Mesendoderm (in vitro differentiated cells): ENCODE data around the gene PDSS1.
A peak's percentile ranks its signal among the peaks of the same experiment; 100 is the strongest.

Experiments used
- DNase-seq: peaks from one replicate; pipeline ENCODE4 v3.0.0; 2013
- H2AK5ac ChIP-seq: 2 replicates; pipeline ENCODE4 v1.6.1; 2013; ENCODE audit warnings: low read length, inconsistent platforms
- H2BK120ac ChIP-seq: 2 replicates; pipeline ENCODE4 v1.6.1; 2013; ENCODE audit warnings: low read depth, mild to moderate bottlenecking, low read length, moderate library complexity, mixed read lengths
- H2BK15ac ChIP-seq: replicated peaks from 2 replicates; pipeline ENCODE4 v1.6.1; 2013; ENCODE audit warnings: low read depth, mild to moderate bottlenecking, moderate library complexity
- H2BK5ac ChIP-seq: 2 replicates; pipeline ENCODE4 v1.6.1; 2013; ENCODE audit warnings: low read length, inconsistent platforms
- H3K18ac ChIP-seq: 2 replicates; pipeline ENCODE4 v1.6.1; 2013; ENCODE audit warnings: mild to moderate bottlenecking, low read length, mixed read lengths
- H3K23ac ChIP-seq: one replicate; pipeline ENCODE4 v1.6.1; 2013; ENCODE audit warnings: low read length
- H3K27ac ChIP-seq: 2 replicates; pipeline ENCODE4 v1.5.1; 2013; ENCODE audit warnings: low read depth, mild to moderate bottlenecking, inconsistent platforms, low read length, moderate library complexity
- H3K27me3 ChIP-seq: 2 replicates; pipeline ENCODE4 v1.6.1; 2013; ENCODE audit warnings: low read length, control low read depth, mild to moderate bottlenecking, inconsistent platforms; ENCODE audit not compliant: insufficient read depth, poor library complexity
- H3K36me3 ChIP-seq: 2 replicates; pipeline ENCODE4 v1.6.1; 2013; ENCODE audit warnings: low read length, inconsistent platforms; ENCODE audit not compliant: control insufficient read depth, insufficient read depth
- H3K4ac ChIP-seq: one replicate; pipeline ENCODE4 v1.6.1; 2013; ENCODE audit warnings: low read depth, mild to moderate bottlenecking, low read length, moderate library complexity
- H3K4me1 ChIP-seq: 2 replicates; pipeline ENCODE4 v1.6.1; 2013; ENCODE audit warnings: low read depth, low read length, inconsistent platforms; ENCODE audit not compliant: control insufficient read depth
- H3K4me2 ChIP-seq: 2 replicates; pipeline ENCODE4 v1.6.1; 2013; ENCODE audit warnings: low read length
- H3K4me3 ChIP-seq: 2 replicates; pipeline ENCODE4 v1.5.1; 2013; ENCODE audit warnings: mild to moderate bottlenecking, low read length
- H3K56ac ChIP-seq: one replicate; pipeline ENCODE4 v1.6.1; 2013; ENCODE audit warnings: low read length
- H3K79me1 ChIP-seq: 2 replicates; pipeline ENCODE4 v1.6.1; 2013; ENCODE audit warnings: low read length, inconsistent platforms
- H3K79me2 ChIP-seq: 2 replicates; pipeline ENCODE4 v1.6.1; 2013; ENCODE audit warnings: mild to moderate bottlenecking, low read length; ENCODE audit not compliant: control insufficient read depth, insufficient read depth
- H3K9ac ChIP-seq: 2 replicates; pipeline ENCODE4 v1.6.1; 2013; ENCODE audit warnings: low read length, inconsistent platforms
- H4K5ac ChIP-seq: one replicate; pipeline ENCODE4 v1.6.1; 2013; ENCODE audit warnings: low read length
- H4K8ac ChIP-seq: one replicate; pipeline ENCODE4 v1.6.1; 2013; ENCODE audit warnings: low read depth, mild to moderate bottlenecking, control low read depth, low read length, moderate library complexity
- WGBS: extraction: QIAGEN DNeasy Blood & Tissue Kit; methylation state at CpG from one replicate; pipeline ENCODE4 v1.1.7; 2013; ENCODE audit warnings: low lambda C conversion rate, missing lambda C conversion rate; ENCODE audit not compliant: insufficient coverage; ENCODE audit errors: extremely low coverage; 5-methylcytosine and 5-hydroxymethylcytosine counted together

PDSS1 gene

DNA sequence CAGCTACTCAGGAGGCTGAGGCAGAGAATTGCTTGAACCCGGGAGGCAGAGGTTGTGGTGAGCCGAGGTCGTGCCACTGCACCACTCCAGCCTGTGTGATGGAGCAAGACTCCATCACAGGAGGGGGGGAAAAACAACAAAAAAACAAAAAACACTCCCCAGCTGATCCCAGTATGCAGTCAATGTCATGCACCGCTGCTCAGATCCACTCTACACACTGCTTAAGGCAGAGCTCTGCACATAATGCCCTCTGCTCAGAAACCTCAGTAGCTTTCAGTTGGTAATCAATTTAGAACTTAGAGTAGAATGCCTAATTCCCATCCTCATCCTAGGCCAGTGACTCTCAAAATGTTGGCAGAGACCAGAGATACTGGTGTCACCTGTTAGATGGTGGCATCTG lies 43.9 kb downstream of the PDSS1 start:
- no peak overlapping the region for H2BK120ac ChIP-seq
- H3K56ac ChIP-seq = no peak overlapping the region
- H3K4ac ChIP-seq = no peak overlapping the region
- H3K79me2 ChIP-seq = no peaks in the 10 kb centered on the region
- H3K9ac ChIP-seq = no peak overlapping the region
- H3K36me3 ChIP-seq = peaks cover 1% of the 10 kb centered on the region
- H2AK5ac ChIP-seq = no peak overlapping the region
- no peaks in the 10 kb centered on the region for H3K27me3 ChIP-seq
- no peak overlapping the region for H3K18ac ChIP-seq
- no peak overlapping the region for H3K27ac ChIP-seq
- no peak overlapping the region for H2BK5ac ChIP-seq
- H3K79me1 ChIP-seq = no peaks in the 10 kb centered on the region
- H4K8ac ChIP-seq = no peak overlapping the region
- H4K5ac ChIP-seq = no peak overlapping the region
- H3K23ac ChIP-seq = no peak overlapping the region
- no peak overlapping the region for H3K4me2 ChIP-seq
- DNase-seq = no peak
- WGBS = no CpG with 5 or more reads among the region's 4 CpGs
- H2BK15ac ChIP-seq = no peak overlapping the region
- H3K4me1 ChIP-seq = no peaks in the 10 kb centered on the region
- no peak overlapping the region for H3K4me3 ChIP-seq

- Histone ChIP-seq H3K4me1 (no peaks in the 10 kb centered on the region), H3K79me2 (no peaks in the 10 kb centered on the region), H3K23ac (no peak overlapping the region), H3K9ac (no peak overlapping the region), H3K4me3 (no peak overlapping the region), H3K56ac (no peak overlapping the region), H3K27ac (no peak overlapping the region), H3K18ac (no peak overlapping the region), H4K5ac (no peak overlapping the region), H3K4me2 (no peak overlapping the region), H2BK120ac (no peak overlapping the region), H3K4ac (no peak overlapping the region), H3K36me3 (peaks cover 1% of the 10 kb centered on the region), H3K79me1 (no peaks in the 10 kb centered on the region), H2BK5ac (no peak overlapping the region), H2AK5ac (no peak overlapping the region), H2BK15ac (no peak overlapping the region), H4K8ac (no peak overlapping the region), H3K27me3 (no peaks in the 10 kb centered on the region)
- WGBS = no CpG with 5 or more reads among the region's 2 CpGs
- no peak for DNase-seq
Observed at GRCh38 chr10:26743091-26743490, 45.6 kb downstream of the PDSS1 start.

DNA sequence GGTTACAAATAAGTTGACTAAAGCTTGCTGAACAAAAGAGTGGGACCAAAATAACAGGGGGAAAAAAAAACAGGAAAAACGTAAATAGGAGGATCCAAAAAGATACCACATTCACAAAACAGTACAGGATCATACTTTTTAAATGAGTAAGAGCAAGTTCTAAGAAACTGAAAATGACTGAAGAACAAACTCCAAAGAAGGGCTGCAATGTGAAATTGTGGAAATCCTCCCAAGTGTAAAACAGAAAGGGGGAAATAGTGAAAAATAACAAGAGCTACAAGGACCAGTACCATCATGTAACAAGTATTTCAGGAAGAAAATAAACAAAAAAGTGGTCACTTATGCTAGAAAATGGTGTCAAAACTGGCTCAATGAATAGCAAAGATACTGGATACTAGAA lies 46.3 kb downstream of the PDSS1 start:
- Histone ChIP-seq H3K36me3 (peaks cover 1% of the 10 kb centered on the region), H3K18ac (no peak overlapping the region), H2BK5ac (no peak overlapping the region), H2BK15ac (no peak overlapping the region), H3K27ac (no peak overlapping the region), H2BK120ac (no peak overlapping the region), H3K9ac (no peak overlapping the region), H3K79me1 (no peaks in the 10 kb centered on the region), H2AK5ac (no peak overlapping the region), H4K5ac (no peak overlapping the region), H3K4me2 (no peak overlapping the region), H3K56ac (no peak overlapping the region), H3K23ac (no peak overlapping the region), H3K4ac (no peak overlapping the region), H4K8ac (no peak overlapping the region), H3K79me2 (no peaks in the 10 kb centered on the region), H3K27me3 (no peaks in the 10 kb centered on the region), H3K4me1 (no peaks in the 10 kb centered on the region), H3K4me3 (no peak overlapping the region)
- WGBS = no CpG with 5 or more reads among the region's 1 CpG
- DNase-seq = no peak

DNA sequence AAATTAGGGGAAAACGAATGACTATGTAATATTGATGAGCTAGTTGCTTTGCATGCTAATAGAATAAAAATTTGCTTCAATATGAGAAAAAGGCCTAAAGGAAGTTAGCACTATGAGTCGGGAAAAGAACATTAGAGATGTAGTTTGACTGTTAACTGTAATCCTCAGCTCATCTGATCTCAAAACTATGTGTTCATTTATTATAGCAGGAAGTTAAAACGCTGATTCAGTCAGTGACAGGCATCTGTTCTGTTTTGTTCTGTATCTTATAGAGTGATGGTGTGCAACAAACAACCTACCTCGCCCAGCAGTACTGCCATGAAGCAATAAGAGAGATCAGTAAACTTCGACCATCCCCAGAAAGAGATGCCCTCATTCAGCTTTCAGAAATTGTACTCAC lies 48.6 kb downstream of the PDSS1 start:
- H3K56ac ChIP-seq = no peak overlapping the region
- no peak overlapping the region for H4K8ac ChIP-seq
- H2BK120ac ChIP-seq = no peak overlapping the region
- no CpG with 5 or more reads among the region's 5 CpGs for WGBS
- no peak overlapping the region for H3K4ac ChIP-seq
- no peak overlapping the region for H3K18ac ChIP-seq
- H3K23ac ChIP-seq = no peak overlapping the region
- H2AK5ac ChIP-seq = no peak overlapping the region
- no peaks in the 10 kb centered on the region for H3K4me1 ChIP-seq
- H3K27me3 ChIP-seq = no peaks in the 10 kb centered on the region
- H3K79me1 ChIP-seq = no peaks in the 10 kb centered on the region
- no peak overlapping the region for H3K4me2 ChIP-seq
- no peak overlapping the region for H2BK15ac ChIP-seq
- no peak overlapping the region for H3K27ac ChIP-seq
- no peaks in the 10 kb centered on the region for H3K36me3 ChIP-seq
- H3K79me2 ChIP-seq = no peaks in the 10 kb centered on the region
- no peak for DNase-seq
- no peak overlapping the region for H2BK5ac ChIP-seq
- no peak overlapping the region for H3K9ac ChIP-seq
- H3K4me3 ChIP-seq = no peak overlapping the region
- no peak overlapping the region for H4K5ac ChIP-seq

GRCh38 chr10:26755443-26755903 lies 58.0 kb downstream of the PDSS1 start:
- H3K9ac ChIP-seq = no peak overlapping the region
- H3K79me2 ChIP-seq = no peaks in the 10 kb centered on the region
- no peak overlapping the region for H3K4me2 ChIP-seq
- H2BK120ac ChIP-seq = no peak overlapping the region
- no peak overlapping the region for H3K4ac ChIP-seq
- no peaks in the 10 kb centered on the region for H3K36me3 ChIP-seq
- no peak overlapping the region for H4K8ac ChIP-seq
- no peak overlapping the region for H4K5ac ChIP-seq
- H3K56ac ChIP-seq = no peak overlapping the region
- WGBS = no CpG with 5 or more reads among the region's 4 CpGs
- H3K79me1 ChIP-seq = no peaks in the 10 kb centered on the region
- H3K23ac ChIP-seq = no peak overlapping the region
- no peak overlapping the region for H3K18ac ChIP-seq
- H2AK5ac ChIP-seq = no peak overlapping the region
- no peak overlapping the region for H2BK15ac ChIP-seq
- H3K4me3 ChIP-seq = no peak overlapping the region
- no peak overlapping the region for H3K27ac ChIP-seq
- no peak overlapping the region for H2BK5ac ChIP-seq
- H3K27me3 ChIP-seq = no peaks in the 10 kb centered on the region
- no peaks in the 10 kb centered on the region for H3K4me1 ChIP-seq
- peak; percentile 46 for DNase-seq

- Histone ChIP-seq H4K8ac (no peak overlapping the region), H3K23ac (no peak overlapping the region), H3K4me1 (no peaks in the 10 kb centered on the region), H3K27me3 (no peaks in the 10 kb centered on the region), H2BK5ac (no peak overlapping the region), H3K4me2 (no peak overlapping the region), H3K4ac (no peak overlapping the region), H3K9ac (no peak overlapping the region), H2AK5ac (no peak overlapping the region), H3K36me3 (no peaks in the 10 kb centered on the region), H3K79me1 (no peaks in the 10 kb centered on the region), H2BK120ac (no peak overlapping the region), H3K4me3 (no peak overlapping the region), H2BK15ac (no peak overlapping the region), H4K5ac (no peak overlapping the region), H3K18ac (no peak overlapping the region), H3K56ac (no peak overlapping the region), H3K79me2 (no peaks in the 10 kb centered on the region), H3K27ac (no peak overlapping the region)
- no CpG with 5 or more reads among the region's 4 CpGs for WGBS
- DNase-seq = peak; percentile 54
Observed at GRCh38 chr10:26759008-26759407, 61.5 kb downstream of the PDSS1 start.
